ENCODE measurements around the gene ZKSCAN1.

DNA sequence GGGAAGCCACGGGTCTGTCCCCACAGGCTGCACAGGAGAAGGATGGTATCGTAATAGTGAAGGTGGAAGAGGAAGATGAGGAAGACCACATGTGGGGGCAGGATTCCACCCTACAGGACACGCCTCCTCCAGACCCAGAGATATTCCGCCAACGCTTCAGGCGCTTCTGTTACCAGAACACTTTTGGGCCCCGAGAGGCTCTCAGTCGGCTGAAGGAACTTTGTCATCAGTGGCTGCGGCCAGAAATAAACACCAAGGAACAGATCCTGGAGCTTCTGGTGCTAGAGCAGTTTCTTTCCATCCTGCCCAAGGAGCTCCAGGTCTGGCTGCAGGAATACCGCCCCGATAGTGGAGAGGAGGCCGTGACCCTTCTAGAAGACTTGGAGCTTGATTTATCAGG is 8.1 kb downstream of the ZKSCAN1 start:
- no peak for TF ChIP-seq CTCF (IDR thresholded peaks at IDR 0.05; ENCODE audit: low read length)
- no peak for TF ChIP-seq EZH2 (IDR thresholded peaks at IDR 0.05; ENCODE audit: borderline replicate concordance, low read length)

All from OCI-LY1 (cell line).